ENCODE data around the gene FOXP1. TPM values are rescaled to one million over a fixed set of nuclear protein-coding genes. Genes with fewer than 3 reads are reported as not detected.

The FOXP1 gene
- total RNA-seq, 3 donors from 2014 or later, result 61.9 to 267 (median 146) TPM

GRCh38 chr3:71546821-71547220, 36.7 kb downstream of the FOXP1 start:
- Histone ChIP-seq H3K4me1 (no peaks in the 10 kb centered on the region), H3K9me3 (no peaks in the 10 kb centered on the region), H3K27me3 (no peaks in the 10 kb centered on the region), H3K36me3 (no peaks in the 10 kb centered on the region), H3K27ac (peak overlapping the region; percentile 33 to 34), H3K4me3 (no peak overlapping the region)
- TF ChIP-seq POLR2AphosphoS5 (IDR thresholded peaks at IDR 0.05), result no peak
- TF ChIP-seq, protein P1, sequence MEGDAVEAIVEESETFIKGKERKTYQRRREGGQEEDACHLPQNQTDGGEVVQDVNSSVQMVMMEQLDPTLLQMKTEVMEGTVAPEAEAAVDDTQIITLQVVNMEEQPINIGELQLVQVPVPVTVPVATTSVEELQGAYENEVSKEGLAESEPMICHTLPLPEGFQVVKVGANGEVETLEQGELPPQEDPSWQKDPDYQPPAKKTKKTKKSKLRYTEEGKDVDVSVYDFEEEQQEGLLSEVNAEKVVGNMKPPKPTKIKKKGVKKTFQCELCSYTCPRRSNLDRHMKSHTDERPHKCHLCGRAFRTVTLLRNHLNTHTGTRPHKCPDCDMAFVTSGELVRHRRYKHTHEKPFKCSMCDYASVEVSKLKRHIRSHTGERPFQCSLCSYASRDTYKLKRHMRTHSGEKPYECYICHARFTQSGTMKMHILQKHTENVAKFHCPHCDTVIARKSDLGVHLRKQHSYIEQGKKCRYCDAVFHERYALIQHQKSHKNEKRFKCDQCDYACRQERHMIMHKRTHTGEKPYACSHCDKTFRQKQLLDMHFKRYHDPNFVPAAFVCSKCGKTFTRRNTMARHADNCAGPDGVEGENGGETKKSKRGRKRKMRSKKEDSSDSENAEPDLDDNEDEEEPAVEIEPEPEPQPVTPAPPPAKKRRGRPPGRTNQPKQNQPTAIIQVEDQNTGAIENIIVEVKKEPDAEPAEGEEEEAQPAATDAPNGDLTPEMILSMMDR (IDR thresholded peaks at IDR 0.05), result no peak
- no peak for TF ChIP-seq POLR2A (IDR thresholded peaks at IDR 0.05)
- DNase-seq (ENCODE audit: low spot score in 2 of 2), result no peak
- intact Hi-C loops (cut with DNase I; ENCODE audit: low total_unique reads), result no loop called here

DNA sequence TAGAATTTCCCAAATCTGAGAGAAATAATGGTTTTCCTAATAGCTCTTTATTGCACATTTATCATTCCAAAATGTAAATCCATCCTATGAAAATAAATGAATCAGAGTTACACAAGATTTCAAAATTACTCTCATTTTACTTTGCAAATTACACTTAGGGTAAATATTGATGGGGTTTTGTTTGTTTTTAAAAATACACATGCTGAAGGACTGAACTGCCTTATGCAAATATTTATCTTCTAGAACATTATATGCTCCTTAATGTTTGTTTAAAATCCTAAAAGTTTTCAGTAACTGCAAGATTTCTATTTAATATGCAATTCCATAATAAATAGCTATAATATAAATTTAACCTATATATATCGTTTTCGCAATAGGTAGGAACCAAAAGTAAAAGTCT, 38.2 kb downstream of the FOXP1 start:
- TF ChIP-seq, protein P1 (IDR thresholded peaks at IDR 0.05), result no peak
- TF ChIP-seq POLR2A (IDR thresholded peaks at IDR 0.05) (no peak), POLR2AphosphoS5 (IDR thresholded peaks at IDR 0.05) (no peak)
- no peak overlapping the region for H3K27ac ChIP-seq
- intact Hi-C loops (cut with DNase I; ENCODE audit: low total_unique reads), result no loop called here
- no peaks in the 10 kb centered on the region for H3K27me3 ChIP-seq
- no peak overlapping the region for H3K4me3 ChIP-seq
- no peaks in the 10 kb centered on the region for H3K9me3 ChIP-seq
- H3K4me1 ChIP-seq, result no peaks in the 10 kb centered on the region
- no peak for DNase-seq (ENCODE audit: low spot score in 2 of 2)
- H3K36me3 ChIP-seq, result no peaks in the 10 kb centered on the region

DNA sequence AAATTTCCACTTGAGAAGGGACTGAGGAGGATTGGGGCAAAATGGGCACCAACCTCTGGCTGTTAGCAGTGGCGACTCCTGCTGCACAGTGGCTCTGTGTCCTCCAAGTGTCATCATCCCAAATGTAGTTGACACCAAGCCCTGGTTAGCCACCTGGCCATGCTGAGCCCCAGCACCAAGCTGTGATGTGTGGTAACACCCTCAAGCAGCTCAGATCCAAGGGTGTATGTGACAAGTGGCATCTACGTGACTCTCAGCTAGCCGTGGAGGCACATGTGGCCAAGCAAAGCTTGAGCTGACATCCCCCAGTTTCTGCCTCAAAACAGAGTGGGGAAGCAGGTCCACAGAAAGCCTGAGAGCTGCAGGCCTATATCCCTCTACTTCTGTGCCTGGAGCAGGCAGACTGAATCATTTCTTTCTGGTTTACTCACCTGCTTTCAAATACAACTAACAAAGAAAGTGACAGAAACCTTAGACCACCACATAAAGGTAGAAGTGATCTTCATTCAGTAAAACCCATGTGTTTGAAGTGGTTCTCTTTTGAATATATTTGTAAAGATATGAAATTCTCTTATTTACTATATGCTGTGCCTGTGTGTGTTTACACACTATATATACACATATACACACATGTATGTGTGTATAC, 40.0 kb downstream of the FOXP1 start:
- Histone ChIP-seq H3K4me1 (no peaks in the 10 kb centered on the region), H3K9me3 (no peaks in the 10 kb centered on the region), H3K36me3 (no peaks in the 10 kb centered on the region), H3K27ac (peak overlapping the region; percentile 52 to 59), H3K27me3 (no peaks in the 10 kb centered on the region), H3K4me3 (no peak overlapping the region)
- intact Hi-C loops (cut with DNase I; ENCODE audit: low total_unique reads), result no loop called here
- DNase-seq (ENCODE audit: low spot score in 2 of 2), result no peak
- TF ChIP-seq POLR2A (IDR thresholded peaks at IDR 0.05) (no peak), POLR2AphosphoS5 (IDR thresholded peaks at IDR 0.05) (no peak)
- TF ChIP-seq, protein P1 (IDR thresholded peaks at IDR 0.05), result no peak

DNA sequence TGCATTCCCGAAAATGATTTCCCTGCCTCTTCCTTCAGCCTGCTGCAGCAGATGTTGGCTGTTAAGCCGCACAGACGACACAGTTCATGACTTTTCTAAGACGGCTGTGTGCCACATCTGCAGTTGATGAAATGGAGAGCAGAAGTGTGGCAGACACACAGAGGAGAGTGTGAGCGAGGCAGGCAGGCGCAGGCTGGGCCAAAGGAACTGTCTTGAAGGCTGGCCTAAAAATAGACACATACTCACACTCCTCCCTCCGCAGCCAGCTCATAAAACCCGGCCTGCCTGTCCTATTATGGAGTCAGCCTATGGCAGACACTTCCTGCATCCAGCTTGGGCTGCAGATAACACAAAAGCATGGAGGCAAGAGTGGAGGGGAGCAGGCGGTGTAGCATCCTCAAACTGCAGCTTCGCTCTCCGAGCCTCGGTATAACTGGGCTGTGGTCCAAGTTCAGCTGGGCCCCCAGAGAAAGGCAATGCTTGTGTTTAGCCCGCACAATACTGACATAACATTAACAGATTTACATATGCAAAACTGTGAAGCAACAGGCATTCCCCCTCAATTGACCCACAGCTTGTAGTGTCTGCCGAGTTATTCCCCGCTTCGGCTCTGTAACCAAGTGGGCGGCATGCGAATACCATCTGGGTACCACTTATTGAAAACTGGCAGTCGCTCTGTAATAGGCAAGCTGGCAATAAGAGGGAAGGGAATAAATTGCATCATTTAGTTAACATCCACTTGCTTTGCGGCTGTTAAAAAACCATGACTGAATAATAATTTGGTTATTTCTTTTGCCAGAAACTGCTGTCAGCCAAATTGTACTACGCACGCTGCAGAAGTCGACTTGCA, 40.8 kb downstream of the FOXP1 start:
- H3K27ac ChIP-seq, result peak overlapping the region; percentile 52 to 59
- TF ChIP-seq POLR2A (IDR thresholded peaks at IDR 0.05), result no peak
- TF ChIP-seq, protein P1 (IDR thresholded peaks at IDR 0.05), result no peak
- no peak for TF ChIP-seq POLR2AphosphoS5 (IDR thresholded peaks at IDR 0.05)
- no peaks in the 10 kb centered on the region for H3K9me3 ChIP-seq
- intact Hi-C loops (cut with DNase I; ENCODE audit: low total_unique reads), result no loop called here
- peak; percentile 42 to 60 for DNase-seq (ENCODE audit: low spot score in 2 of 2)
- no peaks in the 10 kb centered on the region for H3K27me3 ChIP-seq
- no peaks in the 10 kb centered on the region for H3K4me1 ChIP-seq
- H3K36me3 ChIP-seq, result no peaks in the 10 kb centered on the region
- peak overlapping the region in 2 of 3 donors; percentile 13 to 52 for H3K4me3 ChIP-seq

DNA sequence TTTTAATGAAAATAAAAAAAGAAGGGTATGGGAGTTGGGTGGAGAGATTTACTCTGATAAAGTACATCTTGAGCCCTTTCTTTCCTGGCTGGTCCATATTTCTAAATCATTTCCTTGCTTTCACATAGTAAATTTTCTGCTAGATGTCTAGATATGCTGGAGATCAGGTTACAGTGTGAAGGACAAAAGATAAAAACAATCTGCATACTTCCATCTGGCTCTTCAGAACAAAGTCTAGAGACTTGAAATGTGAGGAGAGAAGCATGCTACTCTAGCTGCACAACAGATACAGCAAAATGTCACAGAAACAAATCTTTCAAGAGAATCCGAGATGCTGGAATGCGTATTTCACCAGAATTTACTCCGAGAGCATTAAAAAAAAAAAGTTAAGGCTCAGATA, 42.2 kb downstream of the FOXP1 start:
- H3K36me3 ChIP-seq, result no peaks in the 10 kb centered on the region
- no peak for DNase-seq (ENCODE audit: low spot score in 2 of 2)
- peaks cover 0 to 6% of the 10 kb centered on the region in 2 donors for H3K4me1 ChIP-seq
- H3K9me3 ChIP-seq, result no peaks in the 10 kb centered on the region
- H3K27me3 ChIP-seq, result no peaks in the 10 kb centered on the region
- intact Hi-C loops (cut with DNase I; ENCODE audit: low total_unique reads), result no loop called here
- TF ChIP-seq POLR2A (IDR thresholded peaks at IDR 0.05) (no peak), POLR2AphosphoS5 (IDR thresholded peaks at IDR 0.05) (no peak)
- TF ChIP-seq, protein P1 (IDR thresholded peaks at IDR 0.05), result no peak
- no peak overlapping the region for H3K27ac ChIP-seq
- H3K4me3 ChIP-seq, result no peak overlapping the region

All from breast epithelium (tissue), 4 donors.